Measurements from ENCODE around the gene CHST6. TPM values are rescaled to one million over a fixed set of nuclear protein-coding genes. Genes with fewer than 3 reads are reported as not detected.

CHST6 gene
- total RNA-seq, 1 experiment from 2014 or later, result 17.9 TPM

DNA sequence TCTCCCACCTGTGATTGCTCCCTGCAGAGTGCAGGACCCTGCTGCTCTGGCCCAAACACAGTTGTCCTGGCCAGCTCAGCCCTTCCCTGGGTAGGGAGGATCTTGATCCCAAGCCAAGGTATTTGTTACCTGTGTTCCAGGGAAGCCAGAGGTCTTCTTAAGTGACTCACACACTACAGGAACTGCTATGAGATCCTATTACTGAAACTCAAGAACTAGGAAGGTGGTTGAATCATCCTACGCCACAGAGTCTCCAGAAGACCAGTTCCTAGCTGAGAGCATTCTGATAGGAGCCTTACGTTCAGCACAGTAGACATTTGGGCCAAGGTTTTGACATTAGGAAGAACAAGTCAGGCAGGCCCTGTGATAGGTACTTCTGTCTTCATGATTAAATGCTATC, 12.0 kb downstream of the CHST6 start (continued):
- TF ChIP-seq, protein P1, sequence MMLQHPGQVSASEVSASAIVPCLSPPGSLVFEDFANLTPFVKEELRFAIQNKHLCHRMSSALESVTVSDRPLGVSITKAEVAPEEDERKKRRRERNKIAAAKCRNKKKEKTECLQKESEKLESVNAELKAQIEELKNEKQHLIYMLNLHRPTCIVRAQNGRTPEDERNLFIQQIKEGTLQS (IDR thresholded peaks at IDR 0.05), result no peak

DNA sequence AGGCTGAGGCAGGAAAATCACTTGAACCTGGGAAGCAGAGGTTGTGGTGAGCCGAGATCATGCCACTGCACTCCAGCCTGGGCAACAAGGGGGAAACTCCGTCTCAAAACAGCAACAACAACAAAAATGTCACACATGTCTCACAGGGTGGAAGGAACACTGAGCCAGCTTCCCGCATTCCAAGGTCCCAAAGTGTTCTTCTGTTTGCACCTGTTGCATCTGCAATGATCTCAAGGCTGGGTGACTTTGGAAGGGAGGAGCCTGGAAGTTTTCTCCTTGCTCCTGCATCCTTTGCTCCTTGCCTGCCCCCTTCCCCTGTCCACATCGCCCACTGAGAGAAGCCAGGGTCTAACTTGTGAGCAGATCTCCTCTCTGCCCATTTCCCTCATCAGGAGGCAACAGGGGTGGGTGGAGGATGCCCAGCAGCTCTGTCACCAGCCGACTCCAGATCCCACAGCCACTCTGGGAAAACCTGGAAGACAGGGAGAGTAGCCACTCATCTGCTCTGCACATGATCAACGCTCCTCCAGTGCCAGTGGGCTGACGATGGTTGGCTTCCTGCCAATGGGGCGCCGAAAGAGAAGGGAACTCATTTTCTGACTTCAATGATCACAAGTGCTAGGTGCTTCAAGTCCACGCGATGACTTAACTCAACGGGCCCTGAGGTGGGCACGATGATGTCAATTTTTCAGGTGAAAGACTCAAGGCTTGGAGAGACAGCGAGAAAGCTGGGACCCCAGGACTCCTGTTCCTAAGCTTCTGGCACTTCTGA, 12.6 kb downstream of the CHST6 start:
- ATAC-seq (no peak), DNase-seq (ENCODE audit: low read depth, low spot score) (no peak)
- no peaks in the 10 kb centered on the region for H3K79me2 ChIP-seq (ENCODE audit: insufficient read depth, low read length)
- H3K9me2 ChIP-seq (ENCODE audit: insufficient read depth), result no peaks in the 10 kb centered on the region
- no peaks in the 10 kb centered on the region for H3K27me3 ChIP-seq (ENCODE audit: insufficient read depth, low read length)
- POLR2A ChIA-PET, result interaction anchor here (1.2 kb wide), 2 partner anchors 13 to 38 kb away, joined by 3 to 7 read pairs; partner anchors contain the start of gene CHST6
- peak overlapping the region; percentile 4 to 46; a peak in 3 of 4 replicates for H3K4me3 ChIP-seq (replicated peaks in 1 of 2; ENCODE audit: low read depth in 1 of 2, low read length in 2 of 2)
- RAD21 ChIA-PET (ENCODE audit: low non-redundant PET in 1 of 2, low total read pairs in 2 of 2, uncharacterized antibody in 2 of 2, unreplicated experiment in 2 of 2), result no interaction called here
- H2AFZ ChIP-seq (ENCODE audit: low read depth, low read length, poor library complexity, severe bottlenecking), result no peak overlapping the region
- no peaks in the 10 kb centered on the region for H4K20me1 ChIP-seq (ENCODE audit: insufficient read depth)
- H3K9ac ChIP-seq (ENCODE audit: low read length), result peak overlapping the region; percentile 60
- H3K4me1 ChIP-seq (ENCODE audit: control insufficient read depth in 1 of 2, insufficient read depth in 2 of 2, low read length in 2 of 2), result peaks cover 44 to 67% of the 10 kb centered on the region in 2 experiments
- peak overlapping the region; percentile 72 for H3K4me2 ChIP-seq (ENCODE audit: low read length)
- peak overlapping the region; percentile 99 for H3K27ac ChIP-seq (ENCODE audit: low read depth, low read length)
- no TSS peak for BruUV-seq (replicated peaks)
- no peaks in the 10 kb centered on the region for H3K9me3 ChIP-seq (ENCODE audit: control insufficient read depth in 1 of 2, insufficient read depth in 1 of 2, low read depth in 1 of 2, low read length in 2 of 2)
- CTCF ChIA-PET, result interaction anchor here (0.9 to 3.4 kb wide), 2 partner anchors 9 to 35 kb away, joined by 4 to 23 read pairs; no protein-coding TSS in a partner anchor
- H3K36me3 ChIP-seq (ENCODE audit: control insufficient read depth in 1 of 2, insufficient read depth in 2 of 2, low read length in 2 of 2), result no peaks in the 10 kb centered on the region
- intact Hi-C loops (cut with micrococcal nuclease), result no loop called here
- TF ChIP-seq EGR1 (IDR thresholded peaks at IDR 0.05; ENCODE audit: low read depth) (no peak), RAD21 (IDR thresholded peaks at IDR 0.05; ENCODE audit: low read depth) (no peak), SIN3A (IDR thresholded peaks at IDR 0.05; ENCODE audit: low read depth) (no peak), SRF (IDR thresholded peaks at IDR 0.05; ENCODE audit: low read depth) (no peak), POLR2A (IDR thresholded peaks at IDR 0.05; ENCODE audit: borderline replicate concordance, extremely low read depth, insufficient read depth, insufficient read length) (no peak), ZFX (IDR thresholded peaks at IDR 0.05) (no peak)
- TF ChIP-seq, protein P2, sequence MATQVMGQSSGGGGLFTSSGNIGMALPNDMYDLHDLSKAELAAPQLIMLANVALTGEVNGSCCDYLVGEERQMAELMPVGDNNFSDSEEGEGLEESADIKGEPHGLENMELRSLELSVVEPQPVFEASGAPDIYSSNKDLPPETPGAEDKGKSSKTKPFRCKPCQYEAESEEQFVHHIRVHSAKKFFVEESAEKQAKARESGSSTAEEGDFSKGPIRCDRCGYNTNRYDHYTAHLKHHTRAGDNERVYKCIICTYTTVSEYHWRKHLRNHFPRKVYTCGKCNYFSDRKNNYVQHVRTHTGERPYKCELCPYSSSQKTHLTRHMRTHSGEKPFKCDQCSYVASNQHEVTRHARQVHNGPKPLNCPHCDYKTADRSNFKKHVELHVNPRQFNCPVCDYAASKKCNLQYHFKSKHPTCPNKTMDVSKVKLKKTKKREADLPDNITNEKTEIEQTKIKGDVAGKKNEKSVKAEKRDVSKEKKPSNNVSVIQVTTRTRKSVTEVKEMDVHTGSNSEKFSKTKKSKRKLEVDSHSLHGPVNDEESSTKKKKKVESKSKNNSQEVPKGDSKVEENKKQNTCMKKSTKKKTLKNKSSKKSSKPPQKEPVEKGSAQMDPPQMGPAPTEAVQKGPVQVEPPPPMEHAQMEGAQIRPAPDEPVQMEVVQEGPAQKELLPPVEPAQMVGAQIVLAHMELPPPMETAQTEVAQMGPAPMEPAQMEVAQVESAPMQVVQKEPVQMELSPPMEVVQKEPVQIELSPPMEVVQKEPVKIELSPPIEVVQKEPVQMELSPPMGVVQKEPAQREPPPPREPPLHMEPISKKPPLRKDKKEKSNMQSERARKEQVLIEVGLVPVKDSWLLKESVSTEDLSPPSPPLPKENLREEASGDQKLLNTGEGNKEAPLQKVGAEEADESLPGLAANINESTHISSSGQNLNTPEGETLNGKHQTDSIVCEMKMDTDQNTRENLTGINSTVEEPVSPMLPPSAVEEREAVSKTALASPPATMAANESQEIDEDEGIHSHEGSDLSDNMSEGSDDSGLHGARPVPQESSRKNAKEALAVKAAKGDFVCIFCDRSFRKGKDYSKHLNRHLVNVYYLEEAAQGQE (IDR thresholded peaks at IDR 0.05; ENCODE audit: low read depth), result no peak
